Measurements from ENCODE around the gene AKR1A1.
A peak's percentile ranks its signal among the peaks of the same experiment; 100 is the strongest.

Gene AKR1A1

DNA sequence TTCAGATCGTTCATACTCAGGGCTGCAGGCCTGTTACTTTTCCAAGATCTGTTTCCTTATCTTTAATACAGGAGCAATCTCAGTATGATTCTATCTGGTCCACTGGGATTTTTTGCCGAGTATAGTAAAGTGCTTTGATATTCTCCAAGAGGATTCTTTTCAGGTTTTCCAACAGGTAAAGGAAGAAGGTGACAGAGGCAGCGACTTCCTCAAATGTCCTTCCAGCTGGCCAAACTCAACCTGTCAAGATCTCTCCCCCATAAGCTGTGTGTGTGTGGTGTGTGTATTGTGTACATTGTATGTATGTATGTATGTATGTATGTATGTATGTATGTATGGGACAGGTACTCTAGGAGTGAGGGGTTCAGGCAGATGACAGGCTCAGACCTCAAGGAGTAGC lies 1.1 kb downstream of the AKR1A1 start:
- DNase-seq (ENCODE audit: low read depth in 1 of 2, low spot score in 1 of 2), result no peak
- TF ChIP-seq SPI1 (IDR thresholded peaks at IDR 0.05; ENCODE audit: borderline replicate concordance, low read depth), result peak; percentile 72
- no peak for TF ChIP-seq GABPA (IDR thresholded peaks at IDR 0.05; ENCODE audit: low read depth)
- TF ChIP-seq, protein P1, sequence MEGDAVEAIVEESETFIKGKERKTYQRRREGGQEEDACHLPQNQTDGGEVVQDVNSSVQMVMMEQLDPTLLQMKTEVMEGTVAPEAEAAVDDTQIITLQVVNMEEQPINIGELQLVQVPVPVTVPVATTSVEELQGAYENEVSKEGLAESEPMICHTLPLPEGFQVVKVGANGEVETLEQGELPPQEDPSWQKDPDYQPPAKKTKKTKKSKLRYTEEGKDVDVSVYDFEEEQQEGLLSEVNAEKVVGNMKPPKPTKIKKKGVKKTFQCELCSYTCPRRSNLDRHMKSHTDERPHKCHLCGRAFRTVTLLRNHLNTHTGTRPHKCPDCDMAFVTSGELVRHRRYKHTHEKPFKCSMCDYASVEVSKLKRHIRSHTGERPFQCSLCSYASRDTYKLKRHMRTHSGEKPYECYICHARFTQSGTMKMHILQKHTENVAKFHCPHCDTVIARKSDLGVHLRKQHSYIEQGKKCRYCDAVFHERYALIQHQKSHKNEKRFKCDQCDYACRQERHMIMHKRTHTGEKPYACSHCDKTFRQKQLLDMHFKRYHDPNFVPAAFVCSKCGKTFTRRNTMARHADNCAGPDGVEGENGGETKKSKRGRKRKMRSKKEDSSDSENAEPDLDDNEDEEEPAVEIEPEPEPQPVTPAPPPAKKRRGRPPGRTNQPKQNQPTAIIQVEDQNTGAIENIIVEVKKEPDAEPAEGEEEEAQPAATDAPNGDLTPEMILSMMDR (IDR thresholded peaks at IDR 0.05; ENCODE audit: insufficient read depth, low read length), result no peak
- H3K27ac ChIP-seq (replicated peaks), result peak overlapping the region; percentile 90
- H3K27me3 ChIP-seq (ENCODE audit: insufficient read depth, poor library complexity, severe bottlenecking), result no peaks in the 10 kb centered on the region
- H3K4me3 ChIP-seq (replicated peaks; ENCODE audit: insufficient read depth, low read length), result peak overlapping the region; percentile 84

DNA sequence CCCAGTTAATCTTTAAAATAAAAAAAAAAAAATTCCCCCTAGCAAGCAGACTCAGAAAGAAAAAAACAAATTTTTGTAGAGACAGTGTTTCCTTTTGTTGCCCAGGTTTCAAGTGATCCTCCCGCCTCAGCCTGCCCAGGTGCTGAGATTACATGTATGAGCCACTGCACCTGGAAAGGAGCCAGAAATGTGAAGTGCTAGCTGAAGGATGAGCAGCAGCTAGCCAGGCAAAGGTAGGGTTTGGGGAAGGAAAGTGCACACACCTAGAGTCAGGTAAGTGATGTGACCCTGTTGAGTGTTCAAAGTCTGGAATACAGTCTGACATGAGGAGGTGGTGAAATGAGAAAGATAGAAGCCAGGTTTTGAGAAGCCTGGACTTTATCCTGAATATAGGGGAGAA lies 1.7 kb downstream of the AKR1A1 start:
- Histone ChIP-seq H3K4me3 (replicated peaks; ENCODE audit: insufficient read depth, low read length) (0 out of 2 replicates have a peak overlapping the region, but pooled peaks have one; percentile 84), H3K27ac (replicated peaks) (no peak overlapping the region), H3K27me3 (ENCODE audit: insufficient read depth, poor library complexity, severe bottlenecking) (no peaks in the 10 kb centered on the region)
- no peak for DNase-seq (ENCODE audit: low read depth in 1 of 2, low spot score in 1 of 2)
- TF ChIP-seq GABPA (IDR thresholded peaks at IDR 0.05; ENCODE audit: low read depth), result no peak
- TF ChIP-seq POLR2AphosphoS5 (IDR thresholded peaks at IDR 0.05; ENCODE audit: low read depth), result no peak
- no peak for TF ChIP-seq SPI1 (IDR thresholded peaks at IDR 0.05; ENCODE audit: borderline replicate concordance, low read depth)
- TF ChIP-seq, protein P2, sequence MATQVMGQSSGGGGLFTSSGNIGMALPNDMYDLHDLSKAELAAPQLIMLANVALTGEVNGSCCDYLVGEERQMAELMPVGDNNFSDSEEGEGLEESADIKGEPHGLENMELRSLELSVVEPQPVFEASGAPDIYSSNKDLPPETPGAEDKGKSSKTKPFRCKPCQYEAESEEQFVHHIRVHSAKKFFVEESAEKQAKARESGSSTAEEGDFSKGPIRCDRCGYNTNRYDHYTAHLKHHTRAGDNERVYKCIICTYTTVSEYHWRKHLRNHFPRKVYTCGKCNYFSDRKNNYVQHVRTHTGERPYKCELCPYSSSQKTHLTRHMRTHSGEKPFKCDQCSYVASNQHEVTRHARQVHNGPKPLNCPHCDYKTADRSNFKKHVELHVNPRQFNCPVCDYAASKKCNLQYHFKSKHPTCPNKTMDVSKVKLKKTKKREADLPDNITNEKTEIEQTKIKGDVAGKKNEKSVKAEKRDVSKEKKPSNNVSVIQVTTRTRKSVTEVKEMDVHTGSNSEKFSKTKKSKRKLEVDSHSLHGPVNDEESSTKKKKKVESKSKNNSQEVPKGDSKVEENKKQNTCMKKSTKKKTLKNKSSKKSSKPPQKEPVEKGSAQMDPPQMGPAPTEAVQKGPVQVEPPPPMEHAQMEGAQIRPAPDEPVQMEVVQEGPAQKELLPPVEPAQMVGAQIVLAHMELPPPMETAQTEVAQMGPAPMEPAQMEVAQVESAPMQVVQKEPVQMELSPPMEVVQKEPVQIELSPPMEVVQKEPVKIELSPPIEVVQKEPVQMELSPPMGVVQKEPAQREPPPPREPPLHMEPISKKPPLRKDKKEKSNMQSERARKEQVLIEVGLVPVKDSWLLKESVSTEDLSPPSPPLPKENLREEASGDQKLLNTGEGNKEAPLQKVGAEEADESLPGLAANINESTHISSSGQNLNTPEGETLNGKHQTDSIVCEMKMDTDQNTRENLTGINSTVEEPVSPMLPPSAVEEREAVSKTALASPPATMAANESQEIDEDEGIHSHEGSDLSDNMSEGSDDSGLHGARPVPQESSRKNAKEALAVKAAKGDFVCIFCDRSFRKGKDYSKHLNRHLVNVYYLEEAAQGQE (IDR thresholded peaks at IDR 0.05; ENCODE audit: insufficient replicate concordance, low read depth), result no peak
- TF ChIP-seq, protein P1 (IDR thresholded peaks at IDR 0.05; ENCODE audit: insufficient read depth, low read length), result no peak

DNA sequence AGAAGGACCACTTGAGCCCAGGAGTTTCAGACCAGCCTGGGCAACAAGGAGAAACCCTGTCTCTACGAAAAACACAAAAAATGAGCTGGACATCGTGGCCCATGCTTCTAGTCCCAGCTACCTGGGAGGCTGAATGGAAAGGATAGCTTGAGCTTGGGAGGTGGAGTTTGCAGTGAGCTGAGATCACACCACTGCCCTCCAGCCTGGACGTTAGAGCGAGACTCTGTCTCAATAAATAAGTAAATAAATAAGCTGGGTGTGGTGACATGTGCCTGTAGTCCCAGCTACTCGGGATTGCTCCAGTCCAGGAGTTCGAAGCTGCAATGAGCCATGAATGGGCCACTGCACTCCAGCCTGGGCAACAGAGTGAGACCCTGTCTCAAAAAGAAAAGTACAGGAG lies 3.6 kb downstream of the AKR1A1 start:
- H3K27me3 ChIP-seq (ENCODE audit: insufficient read depth, poor library complexity, severe bottlenecking), result no peaks in the 10 kb centered on the region
- no peak overlapping the region for H3K4me3 ChIP-seq (replicated peaks; ENCODE audit: insufficient read depth, low read length)
- DNase-seq (ENCODE audit: low read depth in 1 of 2, low spot score in 1 of 2), result no peak
- no peak overlapping the region for H3K27ac ChIP-seq (replicated peaks)
- TF ChIP-seq, protein P2 (IDR thresholded peaks at IDR 0.05; ENCODE audit: insufficient replicate concordance, low read depth), result no peak
- TF ChIP-seq, protein P1 (IDR thresholded peaks at IDR 0.05; ENCODE audit: insufficient read depth, low read length), result no peak
- TF ChIP-seq SPI1 (IDR thresholded peaks at IDR 0.05; ENCODE audit: borderline replicate concordance, low read depth) (no peak), GABPA (IDR thresholded peaks at IDR 0.05; ENCODE audit: low read depth) (no peak), POLR2AphosphoS5 (IDR thresholded peaks at IDR 0.05; ENCODE audit: low read depth) (no peak)

DNA sequence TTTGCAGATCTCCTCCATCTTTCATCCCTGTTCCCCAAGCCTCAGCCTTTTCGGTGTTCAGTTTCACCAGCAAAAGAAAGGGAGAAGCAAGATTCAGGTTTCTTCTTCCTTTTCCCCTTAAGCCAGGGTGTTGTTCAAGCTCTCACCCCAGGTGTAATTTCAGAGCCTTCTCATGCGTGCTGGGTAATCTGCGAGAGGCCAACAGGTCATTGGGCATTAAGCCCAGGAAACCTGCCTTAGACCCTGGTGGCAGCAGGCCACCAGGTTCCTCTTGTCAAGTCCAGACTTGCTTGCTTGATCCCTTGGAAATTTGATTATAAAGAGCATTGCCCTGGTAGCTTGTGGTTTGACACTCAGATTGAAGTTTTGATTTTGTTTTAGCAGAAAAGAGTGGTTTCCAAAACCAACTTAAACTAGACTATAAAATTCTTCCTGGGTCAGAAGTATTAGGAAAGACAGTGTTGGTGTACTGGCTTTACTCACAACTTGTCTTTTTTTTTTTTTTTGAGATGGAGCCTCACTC lies 6.9 kb downstream of the AKR1A1 start:
- Histone ChIP-seq H3K27me3 (ENCODE audit: insufficient read depth, poor library complexity, severe bottlenecking) (no peaks in the 10 kb centered on the region), H3K4me3 (replicated peaks; ENCODE audit: insufficient read depth, low read length) (no peak overlapping the region), H3K27ac (replicated peaks) (no peak overlapping the region)
- TF ChIP-seq POLR2AphosphoS5 (IDR thresholded peaks at IDR 0.05; ENCODE audit: low read depth), result no peak
- no peak for TF ChIP-seq SPI1 (IDR thresholded peaks at IDR 0.05; ENCODE audit: borderline replicate concordance, low read depth)
- TF ChIP-seq, protein P1 (IDR thresholded peaks at IDR 0.05; ENCODE audit: insufficient read depth, low read length), result no peak
- TF ChIP-seq, protein P2 (IDR thresholded peaks at IDR 0.05; ENCODE audit: insufficient replicate concordance, low read depth), result no peak
- TF ChIP-seq GABPA (IDR thresholded peaks at IDR 0.05; ENCODE audit: low read depth), result no peak
- no peak for DNase-seq (ENCODE audit: low read depth in 1 of 2, low spot score in 1 of 2)
